WTC11 (cell line): ENCODE data around the gene GPATCH2. TPM values are rescaled to one million over a fixed set of nuclear protein-coding genes. Genes with fewer than 3 reads are reported as not detected.

Source experiments
- ATAC-seq: fragments of 200-7000 bp; cut with Tn5 transposase; 2 replicates; pipeline ENCODE4 v1.10.0; 2021; ENCODE audit warnings: mild to moderate bottlenecking, moderate library complexity
- CTCF ChIA-PET: fragments of 300-600 bp; sonication (Branson Sonifier 250); formaldehyde crosslinking; loops from one replicate; lab custom pipeline; 2021; ENCODE audit warnings: antibody characterized with exemption; lab: Charles Lee
- POLR2A ChIA-PET: fragments of 350-600 bp; sonication (Branson Sonifier 250); formaldehyde crosslinking; loops from one replicate; lab custom pipeline; 2021; ENCODE audit warnings: antibody characterized with exemption; lab: Charles Lee
- DNase-seq: peaks from one replicate; pipeline ENCODE4 v3.0.0; 2021; ENCODE audit warnings: low spot score
- H3K27ac Mint-ChIP-seq: 2 replicates; pipeline ENCODE4 v1.8.0; 2021; ENCODE audit warnings: mixed read lengths
- H3K27me3 Mint-ChIP-seq: 2 replicates; pipeline ENCODE4 v1.8.0; 2021; ENCODE audit warnings: low read depth, mild to moderate bottlenecking, moderate library complexity, mixed read lengths
- H3K36me3 Mint-ChIP-seq: 2 replicates; pipeline ENCODE4 v1.8.0; 2021; ENCODE audit warnings: mixed read lengths
- H3K4me1 Mint-ChIP-seq: 2 replicates; pipeline ENCODE4 v1.8.0; 2022; ENCODE audit warnings: mixed read lengths
- H3K4me3 Mint-ChIP-seq: 2 replicates; pipeline ENCODE4 v1.8.0; 2021; ENCODE audit warnings: mild to moderate bottlenecking, moderate library complexity, mixed read lengths
- H3K9me3 Mint-ChIP-seq: 2 replicates; pipeline ENCODE4 v1.8.0; 2021; ENCODE audit warnings: mixed read lengths
- ELF4 ChIP-seq: sonication (generic); formaldehyde crosslinking; IDR thresholded peaks from 2 replicates; pipeline ENCODE4 v1.8.1; 2022; ENCODE audit warnings: low read depth, mild to moderate bottlenecking, moderate library complexity, missing genetic modification reagents
- ETV6 ChIP-seq: sonication (generic); formaldehyde crosslinking; IDR thresholded peaks from 2 replicates; pipeline ENCODE4 v1.8.1; 2022; ENCODE audit warnings: mild to moderate bottlenecking, missing genetic modification reagents
- FOXK1 ChIP-seq: sonication (generic); formaldehyde crosslinking; IDR thresholded peaks from 2 replicates; pipeline ENCODE4 v1.8.0; 2022; ENCODE audit warnings: mild to moderate bottlenecking, moderate library complexity, missing genetic modification reagents
- GTF2I ChIP-seq: fragments of 250-450 bp; sonication (Bioruptor Pico); conservative IDR thresholded peaks from 2 replicates; pipeline ENCODE4 v1.4.0; 2021; ENCODE audit warnings: mild to moderate bottlenecking
- IRF2 ChIP-seq: sonication (generic); formaldehyde crosslinking; IDR thresholded peaks from 2 replicates; pipeline ENCODE4 v1.8.0; 2022; ENCODE audit warnings: low read depth, missing genetic modification reagents, borderline replicate concordance
- NR2C2 ChIP-seq: sonication (generic); formaldehyde crosslinking; IDR thresholded peaks from 2 replicates; pipeline ENCODE4 v1.8.0; 2022; ENCODE audit warnings: mild to moderate bottlenecking, missing genetic modification reagents
- SMAD4 ChIP-seq: sonication (generic); formaldehyde crosslinking; IDR thresholded peaks from 2 replicates; pipeline ENCODE4 v1.8.0; 2022; ENCODE audit warnings: mild to moderate bottlenecking, missing genetic modification reagents
- SOX15 ChIP-seq: fragments of 250-450 bp; sonication (Bioruptor Pico); IDR thresholded peaks from 2 replicates; pipeline ENCODE4 v1.9.0; 2021; ENCODE audit warnings: mild to moderate bottlenecking
- TCF7 ChIP-seq: sonication (generic); formaldehyde crosslinking; IDR thresholded peaks from 2 replicates; pipeline ENCODE4 v1.8.0; 2022; ENCODE audit warnings: mild to moderate bottlenecking, low read depth, missing genetic modification reagents, moderate library complexity
- TP53 ChIP-seq: sonication (generic); formaldehyde crosslinking; IDR thresholded peaks from 2 replicates; pipeline ENCODE4 v1.8.1; 2023; ENCODE audit warnings: mild to moderate bottlenecking, missing genetic modification reagents
- ZBTB21 ChIP-seq: sonication (generic); formaldehyde crosslinking; IDR thresholded peaks from 2 replicates; pipeline ENCODE4 v1.8.1; 2023; ENCODE audit warnings: mild to moderate bottlenecking, missing genetic modification reagents, borderline replicate concordance
- ZNF121 ChIP-seq: sonication (generic); formaldehyde crosslinking; IDR thresholded peaks from 2 replicates; pipeline ENCODE4 v1.8.0; 2023; ENCODE audit warnings: missing genetic modification reagents
- ZNF396 ChIP-seq: fragments of 250-450 bp; sonication (Bioruptor Pico); IDR thresholded peaks from 2 replicates; pipeline ENCODE4 v1.8.0; 2021; ENCODE audit warnings: mild to moderate bottlenecking, moderate library complexity, borderline replicate concordance
- ZNF416 ChIP-seq: fragments of 250-450 bp; sonication (Bioruptor Pico); IDR thresholded peaks from 2 replicates; pipeline ENCODE4 v1.9.0; 2021; ENCODE audit warnings: mild to moderate bottlenecking, inconsistent platforms
- ZNF423 ChIP-seq: fragments of 250-450 bp; sonication (Bioruptor Pico); IDR thresholded peaks from 2 replicates; pipeline ENCODE4 v2.1.2; 2022; ENCODE audit warnings: mild to moderate bottlenecking, moderate library complexity
- ZNF671 ChIP-seq: fragments of 250-450 bp; sonication (Bioruptor Pico); IDR thresholded peaks from 2 replicates; pipeline ENCODE4 v1.8.0; 2021; ENCODE audit warnings: mild to moderate bottlenecking
- total RNA-seq: library from RNA; stranded (reverse); gene quantifications from 3 replicates; pipeline ENCODE4 v1.2.3, GENCODE V29; 2021
- TF ChIP-seq, protein P1 (sequence below): sonication (generic); formaldehyde crosslinking; IDR thresholded peaks from 2 replicates; pipeline ENCODE4 v1.8.0; 2023; ENCODE audit warnings: missing genetic modification reagents
- TF ChIP-seq, protein P2 (sequence below): sonication (generic); formaldehyde crosslinking; IDR thresholded peaks from 2 replicates; pipeline ENCODE4 v1.8.0; 2022; ENCODE audit warnings: mild to moderate bottlenecking, missing genetic modification reagents
- TF ChIP-seq, protein P3 (sequence below): fragments of 200-600 bp; IDR thresholded peaks from 2 replicates; pipeline ENCODE4 v1.8.0; 2022; ENCODE audit warnings: antibody characterized with exemption
- TF ChIP-seq, protein P4 (sequence below): sonication (generic); formaldehyde crosslinking; IDR thresholded peaks from 2 replicates; pipeline ENCODE4 v1.8.1; 2022; ENCODE audit warnings: low read depth, missing genetic modification reagents, borderline replicate concordance
- TF ChIP-seq, protein P5 (sequence below): sonication (generic); formaldehyde crosslinking; IDR thresholded peaks from 2 replicates; pipeline ENCODE4 v1.8.0; 2022; ENCODE audit warnings: mild to moderate bottlenecking, missing genetic modification reagents
- TF ChIP-seq, protein P6 (sequence below): sonication (generic); formaldehyde crosslinking; IDR thresholded peaks from 2 replicates; pipeline ENCODE4 v1.8.1; 2023; ENCODE audit warnings: mild to moderate bottlenecking, moderate library complexity, missing genetic modification reagents
- TF ChIP-seq, protein P7 (sequence below): sonication (generic); formaldehyde crosslinking; IDR thresholded peaks from 2 replicates; pipeline ENCODE4 v1.8.1; 2023; ENCODE audit warnings: mild to moderate bottlenecking, missing genetic modification reagents, borderline replicate concordance

The GPATCH2 gene
- total RNA-seq, 1 experiment from 2014 or later = 11.5 TPM

DNA sequence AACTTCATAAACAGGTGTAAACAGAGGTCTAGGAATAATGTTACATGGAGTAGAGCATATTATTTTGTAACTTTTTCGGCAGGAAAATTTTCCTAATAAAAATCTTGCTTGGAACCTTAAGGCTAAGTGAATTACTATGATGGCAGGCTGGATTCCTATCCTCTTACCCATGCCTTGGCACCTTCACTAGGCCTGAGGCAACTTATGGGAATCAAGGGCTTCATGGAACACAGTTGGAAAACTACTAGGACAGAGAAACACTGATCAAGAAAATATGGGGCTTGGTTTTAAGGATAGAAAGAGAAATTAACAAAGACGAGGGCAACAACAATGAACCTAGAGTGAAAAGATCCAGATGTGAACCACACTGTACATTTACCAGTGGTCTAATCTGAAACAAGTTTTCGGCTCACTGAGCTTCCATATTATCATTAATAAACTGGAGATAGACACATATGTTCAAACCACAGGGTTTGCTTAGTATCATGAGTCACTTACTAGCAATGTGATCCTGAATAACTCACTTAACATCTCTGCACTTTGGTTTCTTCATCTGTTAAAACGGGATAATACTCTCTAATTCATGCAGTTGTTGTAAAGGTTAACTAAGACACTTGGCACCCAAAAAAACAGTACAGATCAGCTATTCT is 68.5 kb downstream of the GPATCH2 start:
- DNase-seq = no peak
- no peak for TF ChIP-seq IRF2 (CRISPR knock-in tag)
- TF ChIP-seq, protein P1, sequence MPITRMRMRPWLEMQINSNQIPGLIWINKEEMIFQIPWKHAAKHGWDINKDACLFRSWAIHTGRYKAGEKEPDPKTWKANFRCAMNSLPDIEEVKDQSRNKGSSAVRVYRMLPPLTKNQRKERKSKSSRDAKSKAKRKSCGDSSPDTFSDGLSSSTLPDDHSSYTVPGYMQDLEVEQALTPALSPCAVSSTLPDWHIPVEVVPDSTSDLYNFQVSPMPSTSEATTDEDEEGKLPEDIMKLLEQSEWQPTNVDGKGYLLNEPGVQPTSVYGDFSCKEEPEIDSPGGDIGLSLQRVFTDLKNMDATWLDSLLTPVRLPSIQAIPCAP (CRISPR knock-in tag) = no peak
- POLR2A ChIA-PET = no interaction called here
- Mint-ChIP-seq H3K4me3 (no peak overlapping the region), H3K27ac (no peak overlapping the region), H3K36me3 (no peaks in the 10 kb centered on the region), H3K27me3 (no peaks in the 10 kb centered on the region), H3K4me1 (peaks cover 9% of the 10 kb centered on the region), H3K9me3 (no peaks in the 10 kb centered on the region)
- ATAC-seq = no peak
- CTCF ChIA-PET = no interaction called here

DNA sequence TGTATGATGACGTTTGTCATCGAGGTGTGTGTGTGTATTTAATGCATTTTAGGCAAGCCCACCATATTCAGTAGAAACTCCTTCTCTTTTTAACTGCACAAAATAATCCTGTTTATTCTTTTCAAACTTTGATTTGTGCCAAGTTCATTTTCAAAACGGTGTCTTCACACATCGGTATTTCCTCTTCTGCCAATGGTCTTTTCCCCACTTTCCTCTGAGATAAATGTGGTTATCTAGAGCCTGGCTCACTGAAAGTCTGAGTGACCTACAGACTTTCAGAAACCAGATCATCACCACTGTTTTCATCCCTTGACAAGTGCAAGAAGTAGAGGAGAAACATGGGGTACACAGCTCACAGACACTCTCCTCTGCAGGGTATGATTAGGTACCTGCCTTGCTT is 69.4 kb downstream of the GPATCH2 start:
- H3K9me3 Mint-ChIP-seq = no peaks in the 10 kb centered on the region
- DNase-seq = no peak
- no peaks in the 10 kb centered on the region for H3K27me3 Mint-ChIP-seq
- peaks cover 9% of the 10 kb centered on the region for H3K4me1 Mint-ChIP-seq
- POLR2A ChIA-PET = no interaction called here
- no peaks in the 10 kb centered on the region for H3K36me3 Mint-ChIP-seq
- CTCF ChIA-PET = no interaction called here
- TF ChIP-seq TCF7 (CRISPR knock-in tag) (no peak), FOXK1 (CRISPR knock-in tag) (no peak), ZNF423 (CRISPR knock-in tag) (no peak), ZBTB21 (CRISPR knock-in tag) (no peak), ELF4 (CRISPR knock-in tag) (no peak), SOX15 (CRISPR knock-in tag) (no peak), ZNF416 (CRISPR knock-in tag) (no peak), GTF2I (no peak)
- TF ChIP-seq, protein P2, sequence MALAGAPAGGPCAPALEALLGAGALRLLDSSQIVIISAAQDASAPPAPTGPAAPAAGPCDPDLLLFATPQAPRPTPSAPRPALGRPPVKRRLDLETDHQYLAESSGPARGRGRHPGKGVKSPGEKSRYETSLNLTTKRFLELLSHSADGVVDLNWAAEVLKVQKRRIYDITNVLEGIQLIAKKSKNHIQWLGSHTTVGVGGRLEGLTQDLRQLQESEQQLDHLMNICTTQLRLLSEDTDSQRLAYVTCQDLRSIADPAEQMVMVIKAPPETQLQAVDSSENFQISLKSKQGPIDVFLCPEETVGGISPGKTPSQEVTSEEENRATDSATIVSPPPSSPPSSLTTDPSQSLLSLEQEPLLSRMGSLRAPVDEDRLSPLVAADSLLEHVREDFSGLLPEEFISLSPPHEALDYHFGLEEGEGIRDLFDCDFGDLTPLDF (CRISPR knock-in tag) = no peak
- TF ChIP-seq, protein P3, sequence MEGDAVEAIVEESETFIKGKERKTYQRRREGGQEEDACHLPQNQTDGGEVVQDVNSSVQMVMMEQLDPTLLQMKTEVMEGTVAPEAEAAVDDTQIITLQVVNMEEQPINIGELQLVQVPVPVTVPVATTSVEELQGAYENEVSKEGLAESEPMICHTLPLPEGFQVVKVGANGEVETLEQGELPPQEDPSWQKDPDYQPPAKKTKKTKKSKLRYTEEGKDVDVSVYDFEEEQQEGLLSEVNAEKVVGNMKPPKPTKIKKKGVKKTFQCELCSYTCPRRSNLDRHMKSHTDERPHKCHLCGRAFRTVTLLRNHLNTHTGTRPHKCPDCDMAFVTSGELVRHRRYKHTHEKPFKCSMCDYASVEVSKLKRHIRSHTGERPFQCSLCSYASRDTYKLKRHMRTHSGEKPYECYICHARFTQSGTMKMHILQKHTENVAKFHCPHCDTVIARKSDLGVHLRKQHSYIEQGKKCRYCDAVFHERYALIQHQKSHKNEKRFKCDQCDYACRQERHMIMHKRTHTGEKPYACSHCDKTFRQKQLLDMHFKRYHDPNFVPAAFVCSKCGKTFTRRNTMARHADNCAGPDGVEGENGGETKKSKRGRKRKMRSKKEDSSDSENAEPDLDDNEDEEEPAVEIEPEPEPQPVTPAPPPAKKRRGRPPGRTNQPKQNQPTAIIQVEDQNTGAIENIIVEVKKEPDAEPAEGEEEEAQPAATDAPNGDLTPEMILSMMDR = no peak
- TF ChIP-seq, all 79 proteins: peak for 0
- Mint-ChIP-seq H3K4me3 (no peak overlapping the region), H3K27ac (no peak overlapping the region)
- ATAC-seq = no peak

DNA sequence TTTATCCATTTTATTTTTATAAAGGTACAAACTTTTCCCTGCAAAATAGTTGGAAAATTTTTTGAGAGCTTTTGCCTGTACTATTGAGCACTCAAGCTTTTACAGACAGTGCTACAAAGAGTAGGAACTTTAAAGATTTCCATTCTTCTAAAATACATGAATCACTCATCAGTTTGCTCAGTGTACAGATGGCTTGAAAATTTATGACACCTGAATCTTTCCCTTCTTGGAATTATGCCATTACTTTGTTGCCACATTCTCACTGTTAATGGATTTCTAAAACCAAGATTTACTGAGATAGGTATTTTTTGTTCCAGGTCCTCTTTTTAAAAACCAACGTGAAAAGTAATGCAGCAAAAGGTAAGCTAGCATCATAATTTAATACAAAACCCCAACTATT is 76.0 kb downstream of the GPATCH2 start:
- POLR2A ChIA-PET = no interaction called here
- no peaks in the 10 kb centered on the region for H3K27me3 Mint-ChIP-seq
- peaks cover 13% of the 10 kb centered on the region for H3K4me1 Mint-ChIP-seq
- no peak for DNase-seq
- H3K36me3 Mint-ChIP-seq = no peaks in the 10 kb centered on the region
- H3K9me3 Mint-ChIP-seq = no peaks in the 10 kb centered on the region
- no peak overlapping the region for H3K4me3 Mint-ChIP-seq
- ATAC-seq = no peak
- no peak overlapping the region for H3K27ac Mint-ChIP-seq
- CTCF ChIA-PET = no interaction called here
- TF ChIP-seq ETV6 (CRISPR knock-in tag) = no peak
- TF ChIP-seq ZNF396 (CRISPR knock-in tag) = no peak
- TF ChIP-seq, protein P4, sequence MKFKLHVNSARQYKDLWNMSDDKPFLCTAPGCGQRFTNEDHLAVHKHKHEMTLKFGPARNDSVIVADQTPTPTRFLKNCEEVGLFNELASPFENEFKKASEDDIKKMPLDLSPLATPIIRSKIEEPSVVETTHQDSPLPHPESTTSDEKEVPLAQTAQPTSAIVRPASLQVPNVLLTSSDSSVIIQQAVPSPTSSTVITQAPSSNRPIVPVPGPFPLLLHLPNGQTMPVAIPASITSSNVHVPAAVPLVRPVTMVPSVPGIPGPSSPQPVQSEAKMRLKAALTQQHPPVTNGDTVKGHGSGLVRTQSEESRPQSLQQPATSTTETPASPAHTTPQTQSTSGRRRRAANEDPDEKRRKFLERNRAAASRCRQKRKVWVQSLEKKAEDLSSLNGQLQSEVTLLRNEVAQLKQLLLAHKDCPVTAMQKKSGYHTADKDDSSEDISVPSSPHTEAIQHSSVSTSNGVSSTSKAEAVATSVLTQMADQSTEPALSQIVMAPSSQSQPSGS (CRISPR knock-in tag) = no peak
- no peak for TF ChIP-seq NR2C2 (CRISPR knock-in tag)
- TF ChIP-seq TP53 (CRISPR knock-in tag) = no peak
- TF ChIP-seq, protein P5, sequence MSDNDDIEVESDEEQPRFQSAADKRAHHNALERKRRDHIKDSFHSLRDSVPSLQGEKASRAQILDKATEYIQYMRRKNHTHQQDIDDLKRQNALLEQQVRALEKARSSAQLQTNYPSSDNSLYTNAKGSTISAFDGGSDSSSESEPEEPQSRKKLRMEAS (CRISPR knock-in tag) = no peak
- TF ChIP-seq ZNF671 (CRISPR knock-in tag) = no peak
- TF ChIP-seq, protein P6, sequence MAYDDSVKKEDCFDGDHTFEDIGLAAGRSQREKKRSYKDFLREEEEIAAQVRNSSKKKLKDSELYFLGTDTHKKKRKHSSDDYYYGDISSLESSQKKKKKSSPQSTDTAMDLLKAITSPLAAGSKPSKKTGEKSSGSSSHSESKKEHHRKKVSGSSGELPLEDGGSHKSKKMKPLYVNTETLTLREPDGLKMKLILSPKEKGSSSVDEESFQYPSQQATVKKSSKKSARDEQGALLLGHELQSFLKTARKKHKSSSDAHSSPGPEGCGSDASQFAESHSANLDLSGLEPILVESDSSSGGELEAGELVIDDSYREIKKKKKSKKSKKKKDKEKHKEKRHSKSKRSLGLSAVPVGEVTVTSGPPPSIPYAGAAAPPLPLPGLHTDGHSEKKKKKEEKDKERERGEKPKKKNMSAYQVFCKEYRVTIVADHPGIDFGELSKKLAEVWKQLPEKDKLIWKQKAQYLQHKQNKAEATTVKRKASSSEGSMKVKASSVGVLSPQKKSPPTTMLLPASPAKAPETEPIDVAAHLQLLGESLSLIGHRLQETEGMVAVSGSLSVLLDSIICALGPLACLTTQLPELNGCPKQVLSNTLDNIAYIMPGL (CRISPR knock-in tag) = no peak
- TF ChIP-seq ZNF121 (CRISPR knock-in tag) = no peak
- TF ChIP-seq, protein P7, sequence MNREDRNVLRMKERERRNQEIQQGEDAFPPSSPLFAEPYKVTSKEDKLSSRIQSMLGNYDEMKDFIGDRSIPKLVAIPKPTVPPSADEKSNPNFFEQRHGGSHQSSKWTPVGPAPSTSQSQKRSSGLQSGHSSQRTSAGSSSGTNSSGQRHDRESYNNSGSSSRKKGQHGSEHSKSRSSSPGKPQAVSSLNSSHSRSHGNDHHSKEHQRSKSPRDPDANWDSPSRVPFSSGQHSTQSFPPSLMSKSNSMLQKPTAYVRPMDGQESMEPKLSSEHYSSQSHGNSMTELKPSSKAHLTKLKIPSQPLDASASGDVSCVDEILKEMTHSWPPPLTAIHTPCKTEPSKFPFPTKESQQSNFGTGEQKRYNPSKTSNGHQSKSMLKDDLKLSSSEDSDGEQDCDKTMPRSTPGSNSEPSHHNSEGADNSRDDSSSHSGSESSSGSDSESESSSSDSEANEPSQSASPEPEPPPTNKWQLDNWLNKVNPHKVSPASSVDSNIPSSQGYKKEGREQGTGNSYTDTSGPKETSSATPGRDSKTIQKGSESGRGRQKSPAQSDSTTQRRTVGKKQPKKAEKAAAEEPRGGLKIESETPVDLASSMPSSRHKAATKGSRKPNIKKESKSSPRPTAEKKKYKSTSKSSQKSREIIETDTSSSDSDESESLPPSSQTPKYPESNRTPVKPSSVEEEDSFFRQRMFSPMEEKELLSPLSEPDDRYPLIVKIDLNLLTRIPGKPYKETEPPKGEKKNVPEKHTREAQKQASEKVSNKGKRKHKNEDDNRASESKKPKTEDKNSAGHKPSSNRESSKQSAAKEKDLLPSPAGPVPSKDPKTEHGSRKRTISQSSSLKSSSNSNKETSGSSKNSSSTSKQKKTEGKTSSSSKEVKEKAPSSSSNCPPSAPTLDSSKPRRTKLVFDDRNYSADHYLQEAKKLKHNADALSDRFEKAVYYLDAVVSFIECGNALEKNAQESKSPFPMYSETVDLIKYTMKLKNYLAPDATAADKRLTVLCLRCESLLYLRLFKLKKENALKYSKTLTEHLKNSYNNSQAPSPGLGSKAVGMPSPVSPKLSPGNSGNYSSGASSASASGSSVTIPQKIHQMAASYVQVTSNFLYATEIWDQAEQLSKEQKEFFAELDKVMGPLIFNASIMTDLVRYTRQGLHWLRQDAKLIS = no peak
- TF ChIP-seq SMAD4 (CRISPR knock-in tag) = no peak
